Measurements from ENCODE around the gene PROB1.
"Not testable (repeated sequence)": the region's sequence is repeated elsewhere in the genome, so short reads cannot be mapped to it uniquely, and the experiment has no call there.

Gene PROB1

GRCh38 chr5:139391570-139392323 is 3.2 kb downstream of the PROB1 start:
- no peak for DNase-seq

- no peak for DNase-seq
Measured at GRCh38 chr5:139390639-139391569, 4.0 kb downstream of the PROB1 start.

- DNase-seq: no peak
Measured at GRCh38 chr5:139389701-139390638, 4.9 kb downstream of the PROB1 start, which contains the start of gene MZB1. MZB1 (minus strand) TSS chr5:139389913; CDS start chr5:139389856, 57 bp downstream.

- no peak for DNase-seq
Measured at GRCh38 chr5:139388198-139388821, 6.6 kb downstream of the PROB1 start.

- no peak for DNase-seq
Measured at GRCh38 chr5:139387611-139388197, 7.2 kb downstream of the PROB1 start.

- DNase-seq: not testable (repeated sequence)
Measured at GRCh38 chr5:139386956-139387355, 7.9 kb downstream of the PROB1 start.

GRCh38 chr5:139386050-139386438 is 8.9 kb downstream of the PROB1 start:
- DNase-seq: no peak

- DNase-seq: no peak
Measured at GRCh38 chr5:139385061-139386049, 9.5 kb downstream of the PROB1 start.

- DNase-seq: no peak
Measured at GRCh38 chr5:139384591-139385051, 10.3 kb downstream of the PROB1 start.

GRCh38 chr5:139383993-139384590 is 10.8 kb downstream of the PROB1 start:
- DNase-seq: no peak

- DNase-seq: no peak
Measured at GRCh38 chr5:139383275-139383992, 11.5 kb downstream of the PROB1 start, which contains the start of gene SLC23A1. SLC23A1 (minus strand) TSS chr5:139383297; CDS start chr5:139383253, 44 bp downstream.

- no peak for DNase-seq
Measured at GRCh38 chr5:139382807-139383206, 12.1 kb downstream of the PROB1 start.

GRCh38 chr5:139381837-139382761 is 12.8 kb downstream of the PROB1 start:
- DNase-seq: no peak

GRCh38 chr5:139379626-139380449 is 15.1 kb downstream of the PROB1 start:
- DNase-seq: no peak

- no peak for DNase-seq
Measured at GRCh38 chr5:139378941-139379361, 16.0 kb downstream of the PROB1 start.

- DNase-seq: no peak
Measured at GRCh38 chr5:139378101-139378825, 16.6 kb downstream of the PROB1 start.

All from NCI-H1105 treated with DMSO at 0.1 percent for 48 hours (cell line).